ENCODE measurements around the gene KANK4.

KANK4 gene

DNA sequence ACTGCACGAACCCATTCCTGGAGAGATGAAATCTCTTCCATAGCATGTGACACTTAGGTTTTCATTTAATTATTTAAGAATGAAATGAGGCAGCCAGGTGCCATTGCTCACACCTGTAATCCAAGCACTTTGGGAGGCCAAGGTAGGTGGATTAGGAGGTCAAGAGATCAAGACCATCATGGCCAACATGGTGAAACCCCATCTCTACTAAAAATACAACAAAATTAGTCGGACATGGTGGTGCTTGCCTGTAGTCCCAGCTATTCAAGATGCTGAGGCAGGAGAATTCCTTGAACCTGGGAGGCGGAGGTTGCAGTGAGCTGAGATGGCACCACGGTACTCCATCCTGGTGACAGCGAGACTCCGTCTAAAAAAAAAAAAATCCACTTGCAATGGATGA is 106.8 kb downstream of the KANK4 start:
- no peak for ATAC-seq
- TF ChIP-seq, protein P1, sequence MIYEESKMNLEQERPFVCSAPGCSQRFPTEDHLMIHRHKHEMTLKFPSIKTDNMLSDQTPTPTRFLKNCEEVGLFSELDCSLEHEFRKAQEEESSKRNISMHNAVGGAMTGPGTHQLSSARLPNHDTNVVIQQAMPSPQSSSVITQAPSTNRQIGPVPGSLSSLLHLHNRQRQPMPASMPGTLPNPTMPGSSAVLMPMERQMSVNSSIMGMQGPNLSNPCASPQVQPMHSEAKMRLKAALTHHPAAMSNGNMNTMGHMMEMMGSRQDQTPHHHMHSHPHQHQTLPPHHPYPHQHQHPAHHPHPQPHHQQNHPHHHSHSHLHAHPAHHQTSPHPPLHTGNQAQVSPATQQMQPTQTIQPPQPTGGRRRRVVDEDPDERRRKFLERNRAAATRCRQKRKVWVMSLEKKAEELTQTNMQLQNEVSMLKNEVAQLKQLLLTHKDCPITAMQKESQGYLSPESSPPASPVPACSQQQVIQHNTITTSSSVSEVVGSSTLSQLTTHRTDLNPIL (CRISPR knock-in tag; IDR thresholded peaks at IDR 0.05; ENCODE audit: low read depth), result no peak
- TF ChIP-seq TSHZ2 (CRISPR knock-in tag; IDR thresholded peaks at IDR 0.05), result no peak
- TF ChIP-seq ARNTL (CRISPR knock-in tag; IDR thresholded peaks at IDR 0.05; ENCODE audit: borderline replicate concordance, low read depth), result no peak
- TF ChIP-seq, protein P2, sequence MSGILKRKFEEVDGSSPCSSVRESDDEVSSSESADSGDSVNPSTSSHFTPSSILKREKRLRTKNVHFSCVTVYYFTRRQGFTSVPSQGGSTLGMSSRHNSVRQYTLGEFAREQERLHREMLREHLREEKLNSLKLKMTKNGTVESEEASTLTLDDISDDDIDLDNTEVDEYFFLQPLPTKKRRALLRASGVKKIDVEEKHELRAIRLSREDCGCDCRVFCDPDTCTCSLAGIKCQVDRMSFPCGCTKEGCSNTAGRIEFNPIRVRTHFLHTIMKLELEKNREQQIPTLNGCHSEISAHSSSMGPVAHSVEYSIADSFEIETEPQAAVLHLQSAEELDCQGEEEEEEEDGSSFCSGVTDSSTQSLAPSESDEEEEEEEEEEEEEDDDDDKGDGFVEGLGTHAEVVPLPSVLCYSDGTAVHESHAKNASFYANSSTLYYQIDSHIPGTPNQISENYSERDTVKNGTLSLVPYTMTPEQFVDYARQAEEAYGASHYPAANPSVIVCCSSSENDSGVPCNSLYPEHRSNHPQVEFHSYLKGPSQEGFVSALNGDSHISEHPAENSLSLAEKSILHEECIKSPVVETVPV (CRISPR knock-in tag; IDR thresholded peaks at IDR 0.05), result no peak

DNA sequence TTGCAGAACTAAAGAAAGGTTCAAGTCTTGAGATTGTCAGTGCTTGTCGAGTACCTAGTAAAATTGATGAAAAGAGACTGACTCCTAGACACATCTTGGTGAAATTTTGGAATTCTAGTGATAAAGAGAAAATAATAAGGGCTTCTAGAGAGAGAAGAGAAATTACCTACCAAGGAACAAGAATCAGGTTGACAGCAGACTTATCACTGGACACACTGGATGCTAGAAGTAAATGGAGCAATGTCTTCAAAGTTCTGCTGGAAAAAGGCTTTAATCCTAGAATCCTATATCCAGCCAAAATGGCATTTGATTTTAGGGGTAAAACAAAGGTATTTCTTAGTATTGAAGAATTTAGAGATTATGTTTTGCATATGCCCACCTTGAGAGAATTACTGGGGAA is 108.3 kb downstream of the KANK4 start:
- TF ChIP-seq, protein P1 (CRISPR knock-in tag; IDR thresholded peaks at IDR 0.05; ENCODE audit: low read depth), result no peak
- TF ChIP-seq CSDC2 (CRISPR knock-in tag; IDR thresholded peaks at IDR 0.05), result no peak
- no peak for TF ChIP-seq OSR1 (CRISPR knock-in tag; IDR thresholded peaks at IDR 0.05)
- no peak for TF ChIP-seq ZFP3 (CRISPR knock-in tag; IDR thresholded peaks at IDR 0.05)
- TF ChIP-seq, protein P2 (CRISPR knock-in tag; IDR thresholded peaks at IDR 0.05), result no peak
- no peak for ATAC-seq

GRCh38 chr1:62209931-62210595 is 109.2 kb downstream of the KANK4 start:
- no peak for TF ChIP-seq CSDC2 (CRISPR knock-in tag; IDR thresholded peaks at IDR 0.05)
- no peak for TF ChIP-seq TCF4 (CRISPR knock-in tag; IDR thresholded peaks at IDR 0.05; ENCODE audit: borderline replicate concordance)
- no peak for TF ChIP-seq TOX (CRISPR knock-in tag; IDR thresholded peaks at IDR 0.05; ENCODE audit: borderline replicate concordance)
- no peak for TF ChIP-seq POU6F1 (CRISPR knock-in tag; IDR thresholded peaks at IDR 0.05; ENCODE audit: borderline replicate concordance, low read depth)
- TF ChIP-seq SNAI2 (CRISPR knock-in tag; IDR thresholded peaks at IDR 0.05), result no peak
- no peak for TF ChIP-seq ZNF70 (CRISPR knock-in tag; IDR thresholded peaks at IDR 0.05)
- no peak for TF ChIP-seq ZNF8 (CRISPR knock-in tag; IDR thresholded peaks at IDR 0.05)
- no peak for ATAC-seq

- ATAC-seq, result no peak
- no peak for TF ChIP-seq PPARA (CRISPR knock-in tag; IDR thresholded peaks at IDR 0.05; ENCODE audit: borderline replicate concordance)
- TF ChIP-seq TOX (CRISPR knock-in tag; IDR thresholded peaks at IDR 0.05; ENCODE audit: borderline replicate concordance), result no peak
- TF ChIP-seq RARB (CRISPR knock-in tag; IDR thresholded peaks at IDR 0.05), result no peak
- TF ChIP-seq, protein P2 (CRISPR knock-in tag; IDR thresholded peaks at IDR 0.05), result no peak
- TF ChIP-seq ZC3H10 (CRISPR knock-in tag; IDR thresholded peaks at IDR 0.05), result no peak
- no peak for TF ChIP-seq TCF4 (CRISPR knock-in tag; IDR thresholded peaks at IDR 0.05; ENCODE audit: borderline replicate concordance)
- TF ChIP-seq SNAI2 (CRISPR knock-in tag; IDR thresholded peaks at IDR 0.05), result no peak
- no peak for TF ChIP-seq OSR1 (CRISPR knock-in tag; IDR thresholded peaks at IDR 0.05)
- TF ChIP-seq ISL1 (CRISPR knock-in tag; IDR thresholded peaks at IDR 0.05), result no peak
- TF ChIP-seq ZNF565 (CRISPR knock-in tag; conservative IDR thresholded peaks at IDR 0.05; ENCODE audit: low read depth), result no peak
- TF ChIP-seq ZFP30 (CRISPR knock-in tag; IDR thresholded peaks at IDR 0.05), result no peak
- TF ChIP-seq BACH2 (CRISPR knock-in tag; IDR thresholded peaks at IDR 0.05; ENCODE audit: borderline replicate concordance), result no peak
- TF ChIP-seq ESRRG (CRISPR knock-in tag; IDR thresholded peaks at IDR 0.05), result no peak
- TF ChIP-seq ZNF70 (CRISPR knock-in tag; IDR thresholded peaks at IDR 0.05), result no peak
- TF ChIP-seq GLIS3 (CRISPR knock-in tag; IDR thresholded peaks at IDR 0.05), result no peak
- no peak for TF ChIP-seq ARNTL (CRISPR knock-in tag; IDR thresholded peaks at IDR 0.05; ENCODE audit: borderline replicate concordance, low read depth)
- no peak for TF ChIP-seq CSDC2 (CRISPR knock-in tag; IDR thresholded peaks at IDR 0.05)
- TF ChIP-seq ZNF8 (CRISPR knock-in tag; IDR thresholded peaks at IDR 0.05), result no peak
- TF ChIP-seq, protein P1 (CRISPR knock-in tag; IDR thresholded peaks at IDR 0.05; ENCODE audit: low read depth), result no peak
Measured at GRCh38 chr1:62208970-62209369, 110.3 kb downstream of the KANK4 start.
